A549 (cell line): ENCODE results near the gene H1-8.

Experiments
- CBX8 ChIP-seq: fragments of 200-600 bp; sonication (generic); IDR thresholded peaks from 2 replicates; pipeline ENCODE4 v1.6.1; 2016
- CHD2 ChIP-seq: fragments of 150-350 bp; IDR thresholded peaks from 2 replicates; pipeline ENCODE4 v1.6.1; 2014; ENCODE audit warnings: low read length; ENCODE audit not compliant: partially characterized antibody
- EP300 ChIP-seq, 2 experiments: fragments of >200 bp; sonication (Bioruptor Twin); formaldehyde crosslinking; IDR thresholded peaks; 2 replicates in 1 of 2; 3 replicates in 1 of 2; pipeline ENCODE4 v1.6.1; 2016 to 2017
- HEYL ChIP-seq: fragments of 250-450 bp; sonication (Bioruptor Pico); IDR thresholded peaks from 2 replicates; pipeline ENCODE4 v1.8.0; 2021; ENCODE audit warnings: mild to moderate bottlenecking, moderate library complexity
- MAFK ChIP-seq: fragments of 450-650 bp; IDR thresholded peaks from 2 replicates; pipeline ENCODE4 v1.6.1; 2014; ENCODE audit not compliant: partially characterized antibody
- MAX ChIP-seq: IDR thresholded peaks from 2 replicates; pipeline ENCODE4 v1.6.1; 2012
- MAZ ChIP-seq: fragments of 150-350 bp; IDR thresholded peaks from 2 replicates; pipeline ENCODE4 v1.6.1; 2014; ENCODE audit warnings: antibody characterized with exemption, low read depth, low read length, borderline replicate concordance
- MYC ChIP-seq: IDR thresholded peaks from 2 replicates; pipeline ENCODE4 v1.6.1; 2012; ENCODE audit warnings: mild to moderate bottlenecking, inconsistent platforms, low read length, improper control_type of control experiment, borderline replicate concordance
- PBX3 ChIP-seq: IDR thresholded peaks from 2 replicates; pipeline ENCODE4 v1.6.1; 2012
- POLR2A ChIP-seq: IDR thresholded peaks from 2 replicates; pipeline ENCODE4 v1.6.1; 2012; ENCODE audit warnings: mild to moderate bottlenecking, low read length
- SMC3 ChIP-seq: fragments of >200 bp; sonication (Bioruptor Twin); formaldehyde crosslinking; IDR thresholded peaks from 3 replicates; pipeline ENCODE4 v1.6.1; 2018; ENCODE audit warnings: inconsistent platforms
- TF ChIP-seq, protein P1 (sequence below): fragments of >200 bp; sonication (Bioruptor Twin); formaldehyde crosslinking; IDR thresholded peaks from 3 replicates; pipeline ENCODE4 v1.5.1; 2016
- TF ChIP-seq, protein P2 (sequence below): IDR thresholded peaks from 2 replicates; pipeline ENCODE4 v1.6.1; 2012; ENCODE audit warnings: low read depth, borderline replicate concordance

DNA sequence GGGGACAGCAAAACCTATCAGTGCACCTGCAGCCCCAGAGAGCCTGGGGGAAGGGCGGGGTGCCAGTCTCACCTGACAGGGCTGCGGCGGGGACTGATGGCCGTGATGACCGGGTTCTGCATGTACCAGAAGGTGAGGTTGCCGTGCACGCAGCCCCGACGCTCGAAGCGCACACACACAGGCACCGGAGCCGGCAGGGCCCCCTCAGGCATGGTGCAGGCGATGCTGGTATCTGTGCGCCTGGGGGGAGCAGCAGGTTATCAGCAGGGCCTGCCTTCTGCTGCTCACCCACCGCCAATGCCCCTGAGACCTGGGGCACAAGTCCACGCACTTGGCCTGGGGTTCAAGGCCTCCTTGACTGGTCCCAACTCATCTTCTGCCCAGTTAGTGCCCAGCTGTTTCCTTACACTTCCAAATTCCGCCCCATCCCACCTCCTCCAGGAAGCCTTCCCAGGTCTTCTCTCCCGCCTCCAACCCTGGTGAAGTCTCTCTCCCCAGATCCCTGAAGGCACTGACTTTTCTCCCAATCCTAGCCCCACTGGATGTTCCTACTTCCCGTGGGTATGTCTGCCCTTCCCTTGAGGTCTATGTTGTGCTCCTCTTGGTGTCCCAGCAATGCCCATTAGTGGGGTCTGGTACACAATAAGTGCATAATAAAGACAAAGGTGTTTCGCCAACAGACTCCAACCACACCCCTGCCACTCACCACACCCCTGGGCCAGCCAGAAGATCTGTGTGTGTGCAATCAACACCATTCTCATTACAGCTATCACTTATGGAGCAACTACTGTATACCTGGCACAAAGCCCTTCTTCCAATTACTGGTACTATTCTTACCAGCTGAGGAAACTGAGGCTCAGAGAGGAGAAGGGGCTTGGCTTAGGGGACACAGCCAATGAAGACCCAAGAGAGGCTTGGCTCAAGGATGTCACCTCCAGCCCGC is 28.9 kb downstream of the H1-8 start:
- no peak for TF ChIP-seq PBX3
- TF ChIP-seq MAX, result no peak
- no peak for TF ChIP-seq POLR2A
- no peak for TF ChIP-seq MAFK
- TF ChIP-seq, protein P1, sequence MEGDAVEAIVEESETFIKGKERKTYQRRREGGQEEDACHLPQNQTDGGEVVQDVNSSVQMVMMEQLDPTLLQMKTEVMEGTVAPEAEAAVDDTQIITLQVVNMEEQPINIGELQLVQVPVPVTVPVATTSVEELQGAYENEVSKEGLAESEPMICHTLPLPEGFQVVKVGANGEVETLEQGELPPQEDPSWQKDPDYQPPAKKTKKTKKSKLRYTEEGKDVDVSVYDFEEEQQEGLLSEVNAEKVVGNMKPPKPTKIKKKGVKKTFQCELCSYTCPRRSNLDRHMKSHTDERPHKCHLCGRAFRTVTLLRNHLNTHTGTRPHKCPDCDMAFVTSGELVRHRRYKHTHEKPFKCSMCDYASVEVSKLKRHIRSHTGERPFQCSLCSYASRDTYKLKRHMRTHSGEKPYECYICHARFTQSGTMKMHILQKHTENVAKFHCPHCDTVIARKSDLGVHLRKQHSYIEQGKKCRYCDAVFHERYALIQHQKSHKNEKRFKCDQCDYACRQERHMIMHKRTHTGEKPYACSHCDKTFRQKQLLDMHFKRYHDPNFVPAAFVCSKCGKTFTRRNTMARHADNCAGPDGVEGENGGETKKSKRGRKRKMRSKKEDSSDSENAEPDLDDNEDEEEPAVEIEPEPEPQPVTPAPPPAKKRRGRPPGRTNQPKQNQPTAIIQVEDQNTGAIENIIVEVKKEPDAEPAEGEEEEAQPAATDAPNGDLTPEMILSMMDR, result no peak
- TF ChIP-seq CBX8, result no peak
- TF ChIP-seq MYC, result no peak
- no peak for TF ChIP-seq EP300 (IDR thresholded peaks at IDR 0.05)
- no peak for TF ChIP-seq CHD2
- TF ChIP-seq SMC3, result no peak
- no peak for TF ChIP-seq HEYL
- no peak for TF ChIP-seq MAZ
- TF ChIP-seq, protein P2, sequence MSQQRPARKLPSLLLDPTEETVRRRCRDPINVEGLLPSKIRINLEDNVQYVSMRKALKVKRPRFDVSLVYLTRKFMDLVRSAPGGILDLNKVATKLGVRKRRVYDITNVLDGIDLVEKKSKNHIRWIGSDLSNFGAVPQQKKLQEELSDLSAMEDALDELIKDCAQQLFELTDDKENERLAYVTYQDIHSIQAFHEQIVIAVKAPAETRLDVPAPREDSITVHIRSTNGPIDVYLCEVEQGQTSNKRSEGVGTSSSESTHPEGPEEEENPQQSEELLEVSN, result no peak
